ENCODE results near the gene KLHL30. TPM values are rescaled to one million over a fixed set of nuclear protein-coding genes. Genes with fewer than 3 reads are reported as not detected.

KLHL30 gene
- total RNA-seq, 1 experiment from 2014 or later, result 0.61 TPM

GRCh38 chr2:238104226-238104690 lies 34.2 kb upstream of the KLHL30 start:
- H3K4me3 ChIP-seq (replicated peaks in 1 of 2; ENCODE audit: low read depth in 1 of 2, low read length in 2 of 2), result no peak overlapping the region
- H3K9me3 ChIP-seq (ENCODE audit: control insufficient read depth in 1 of 2, insufficient read depth in 1 of 2, low read depth in 1 of 2, low read length in 2 of 2), result no peaks in the 10 kb centered on the region
- TF ChIP-seq REST (IDR thresholded peaks at IDR 0.05; ENCODE audit: low read depth) (no peak), TCF7L2 (IDR thresholded peaks at IDR 0.05; ENCODE audit: borderline replicate concordance, extremely low read depth, insufficient read depth, insufficient read length) (no peak), YY1 (IDR thresholded peaks at IDR 0.05; ENCODE audit: extremely low read depth, insufficient replicate concordance, low read depth, low read length) (no peak), CEBPB (IDR thresholded peaks at IDR 0.05; ENCODE audit: low read depth) (no peak), RAD21 (IDR thresholded peaks at IDR 0.05; ENCODE audit: low read depth) (no peak), ELF1 (IDR thresholded peaks at IDR 0.05; ENCODE audit: borderline replicate concordance, low read depth) (no peak), ZNF274 (IDR thresholded peaks at IDR 0.05; ENCODE audit: low read depth, low read length) (no peak), POLR2AphosphoS5 (IDR thresholded peaks at IDR 0.05; ENCODE audit: low read depth, low read length) (no peak), SIN3A (IDR thresholded peaks at IDR 0.05; ENCODE audit: low read depth) (no peak)
- CTCF ChIA-PET, result no interaction called here
- H3K27ac ChIP-seq (ENCODE audit: low read depth, low read length), result no peak overlapping the region
- no peak overlapping the region for H2AFZ ChIP-seq (ENCODE audit: low read depth, low read length, poor library complexity, severe bottlenecking)
- H3K79me2 ChIP-seq (ENCODE audit: insufficient read depth, low read length), result no peaks in the 10 kb centered on the region
- no peaks in the 10 kb centered on the region for H4K20me1 ChIP-seq (ENCODE audit: insufficient read depth)
- no peaks in the 10 kb centered on the region for H3K27me3 ChIP-seq (ENCODE audit: insufficient read depth, low read length)
- H3K9me2 ChIP-seq (ENCODE audit: insufficient read depth), result no peaks in the 10 kb centered on the region
- ATAC-seq (no peak), DNase-seq (ENCODE audit: low read depth, low spot score) (no peak)
- POLR2A ChIA-PET, result no interaction called here
- no peaks in the 10 kb centered on the region for H3K36me3 ChIP-seq (ENCODE audit: control insufficient read depth in 1 of 2, insufficient read depth in 2 of 2, low read length in 2 of 2)
- H3K4me1 ChIP-seq (ENCODE audit: control insufficient read depth in 1 of 2, insufficient read depth in 2 of 2, low read length in 2 of 2), result peaks cover 0 to 4% of the 10 kb centered on the region in 2 experiments; a peak in 3 of 4 replicates
- H3K9ac ChIP-seq (ENCODE audit: low read length), result no peak overlapping the region
- H3K4me2 ChIP-seq (ENCODE audit: low read length), result no peak overlapping the region
- intact Hi-C loops (cut with micrococcal nuclease), result no loop called here
- RAD21 ChIA-PET (ENCODE audit: low non-redundant PET in 1 of 2, low total read pairs in 2 of 2, uncharacterized antibody in 2 of 2, unreplicated experiment in 2 of 2), result no interaction called here
- BruUV-seq (replicated peaks), result no TSS peak
